HuH-7 (cell line): ENCODE measurements around the gene ADSS1.

ENCODE experiments used
- DNase-seq: peaks from one replicate; pipeline ENCODE4 v3.0.0; 2011; ENCODE audit warnings: low spot score

Gene ADSS1

DNA sequence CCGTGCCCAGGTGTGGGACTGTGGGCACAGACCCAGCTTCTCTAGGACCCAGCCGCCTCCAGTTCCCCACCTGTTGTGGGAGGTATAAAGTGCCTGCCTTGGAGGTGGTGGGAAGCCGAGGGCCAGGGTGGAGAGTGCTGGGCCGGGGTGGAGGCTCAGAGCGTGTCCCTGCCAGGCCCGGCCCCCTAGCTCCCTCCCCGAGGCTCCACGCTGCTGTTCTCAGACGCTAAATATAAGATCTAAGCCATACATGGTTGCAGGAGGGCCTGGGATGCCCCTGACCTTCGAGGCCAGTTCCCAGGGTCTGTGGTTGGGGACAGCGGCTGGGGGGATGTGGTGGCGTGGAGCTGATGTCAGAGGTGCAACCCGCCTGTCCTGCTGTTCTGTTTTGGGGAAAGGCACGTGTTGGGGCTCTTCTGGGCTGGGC is 23.8 kb upstream of the ADSS1 start:
- DNase-seq, result no peak

- no peak for DNase-seq
Measured at GRCh38 chr14:104700747-104701217, 23.2 kb upstream of the ADSS1 start.

GRCh38 chr14:104701383-104702076 is 22.5 kb upstream of the ADSS1 start:
- no peak for DNase-seq

- no peak for DNase-seq
Measured at GRCh38 chr14:104702106-104702505, 21.9 kb upstream of the ADSS1 start.

GRCh38 chr14:104702673-104703072 is 21.4 kb upstream of the ADSS1 start:
- DNase-seq, result no peak

DNA sequence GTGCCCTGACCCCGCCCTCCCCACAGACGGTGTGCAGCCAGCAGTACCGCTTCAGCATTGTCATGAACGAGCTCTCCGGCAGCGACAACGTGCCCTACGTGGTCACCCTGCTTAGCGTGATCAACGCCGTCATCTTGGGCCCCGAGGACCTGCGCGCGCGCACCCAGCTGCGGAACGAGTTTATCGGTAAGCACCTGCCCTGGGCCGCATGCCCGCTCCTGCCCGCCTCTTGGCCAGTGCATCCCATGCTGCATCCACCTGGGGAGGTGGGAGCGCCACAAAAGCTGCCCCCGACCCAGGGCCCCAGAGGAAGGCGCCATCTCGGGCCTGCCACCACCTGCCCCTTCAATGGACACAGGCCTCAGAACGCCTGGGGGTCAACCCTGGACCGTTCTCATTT is 20.8 kb upstream of the ADSS1 start:
- no peak for DNase-seq

GRCh38 chr14:104704252-104704651 is 19.8 kb upstream of the ADSS1 start:
- DNase-seq, result no peak

DNA sequence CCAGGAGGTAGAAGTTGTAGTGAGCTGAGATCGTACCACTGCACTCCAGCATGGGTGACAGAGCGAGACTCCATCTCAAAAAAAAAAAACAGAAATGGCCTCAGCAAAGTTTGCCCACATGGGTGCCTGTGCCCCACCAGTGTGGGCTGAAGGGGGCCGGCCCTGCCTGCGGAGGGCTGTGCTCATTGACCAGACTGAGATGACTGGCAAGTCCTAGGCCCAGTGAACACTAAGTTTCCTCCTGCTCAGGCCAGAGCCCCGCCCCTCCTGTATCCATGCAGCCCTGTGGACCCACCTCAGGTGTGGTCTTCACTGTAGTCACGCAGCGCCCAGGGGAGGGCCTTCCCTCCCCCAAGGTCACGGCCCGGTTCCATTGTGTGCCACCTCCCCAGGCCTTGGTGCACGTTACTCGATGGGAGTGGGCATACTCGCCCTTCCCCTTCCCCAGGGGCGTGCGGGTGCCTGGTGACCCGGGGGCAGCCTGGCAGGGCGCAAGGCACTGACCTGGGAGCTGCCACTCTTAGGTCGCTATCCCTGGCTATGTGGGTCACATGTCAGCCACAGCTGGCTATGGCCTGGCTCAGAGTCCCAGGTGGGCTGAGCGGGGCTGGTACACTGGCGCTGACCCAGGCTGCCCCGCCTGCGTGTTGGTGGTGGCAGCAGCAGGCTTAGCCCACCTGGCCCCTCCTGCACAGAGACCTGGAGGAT is 18.5 kb upstream of the ADSS1 start:
- DNase-seq, result no peak

DNA sequence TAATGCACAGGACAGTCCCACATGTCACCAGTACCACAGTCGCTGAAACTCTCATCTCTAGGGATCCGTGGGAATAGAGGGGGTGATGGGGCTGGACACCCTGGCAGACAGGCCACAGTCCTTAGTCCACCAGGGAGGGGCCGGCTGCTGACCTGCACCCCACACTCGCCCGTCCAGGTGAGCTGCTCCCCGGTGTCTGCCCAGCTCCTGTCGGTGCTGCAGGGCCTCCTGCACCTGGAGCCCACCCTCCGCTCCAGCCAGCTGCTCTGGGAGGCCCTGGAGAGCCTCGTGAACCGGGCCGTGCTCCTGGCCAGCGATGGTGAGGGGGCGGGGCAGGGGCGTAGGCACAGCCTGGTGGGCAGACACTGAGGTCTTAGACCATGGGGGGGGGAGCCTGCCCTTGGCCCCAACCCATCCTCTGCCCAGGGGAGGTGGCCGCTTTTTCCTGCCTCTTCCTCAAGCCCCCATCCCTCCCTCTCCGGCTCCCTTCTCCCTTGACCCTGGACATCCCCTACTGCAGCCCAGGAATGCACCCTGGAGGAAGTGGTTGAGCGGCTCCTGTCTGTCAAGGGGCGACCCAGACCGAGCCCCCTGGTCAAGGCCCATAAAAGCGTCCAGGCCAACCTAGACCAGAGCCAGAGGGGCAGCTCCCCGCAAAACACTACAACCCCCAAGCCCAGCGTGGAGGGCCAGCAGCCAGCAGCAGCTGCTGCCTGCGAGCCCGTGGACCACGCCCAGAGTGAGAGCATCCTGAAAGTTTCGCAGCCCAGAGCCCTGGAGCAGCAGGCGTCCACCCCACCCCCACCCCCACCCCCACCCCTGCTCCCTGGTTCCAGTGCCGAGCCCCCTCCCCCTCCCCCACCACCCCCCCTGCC is 17.1 kb upstream of the ADSS1 start:
- DNase-seq, result no peak

DNA sequence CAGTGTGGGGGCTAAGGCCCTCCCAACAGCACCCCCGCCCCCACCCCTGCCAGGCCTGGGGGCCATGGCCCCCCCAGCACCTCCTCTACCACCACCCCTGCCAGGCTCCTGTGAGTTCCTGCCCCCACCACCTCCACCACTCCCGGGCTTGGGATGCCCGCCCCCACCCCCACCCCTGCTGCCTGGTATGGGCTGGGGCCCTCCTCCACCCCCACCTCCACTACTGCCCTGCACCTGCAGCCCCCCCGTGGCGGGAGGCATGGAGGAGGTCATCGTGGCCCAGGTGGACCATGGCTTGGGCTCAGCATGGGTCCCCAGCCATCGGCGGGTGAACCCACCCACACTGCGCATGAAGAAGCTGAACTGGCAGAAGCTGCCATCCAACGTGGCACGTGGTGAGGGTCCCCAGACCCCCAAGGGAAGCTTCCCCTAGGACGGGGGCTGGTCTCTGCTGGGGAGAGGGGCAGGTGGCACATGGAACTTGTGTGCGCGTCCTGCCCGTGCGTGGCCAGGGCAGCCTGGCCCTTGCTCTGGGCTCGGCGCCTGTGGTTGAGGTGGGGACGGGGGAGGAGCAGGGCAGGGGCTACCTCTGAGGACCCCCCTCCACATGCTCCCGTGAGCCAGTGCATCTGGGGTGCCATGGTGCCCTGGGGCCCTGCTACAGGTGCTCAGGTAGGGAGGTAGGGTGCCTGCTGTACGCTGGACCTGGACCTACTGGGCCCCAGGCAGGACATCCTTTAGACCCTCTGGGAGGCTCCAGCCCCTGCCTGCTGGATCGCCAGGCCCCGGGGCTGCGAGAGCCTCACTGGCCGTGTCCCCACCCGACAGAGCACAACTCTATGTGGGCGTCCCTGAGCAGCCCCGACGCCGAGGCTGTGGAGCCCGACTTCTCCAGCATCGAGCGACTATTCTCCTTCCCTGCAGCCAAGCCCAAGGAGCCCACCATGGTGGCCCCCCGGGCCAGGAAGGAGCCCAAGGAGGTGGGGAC is 16.1 kb upstream of the ADSS1 start:
- peak; percentile 61 for DNase-seq

DNA sequence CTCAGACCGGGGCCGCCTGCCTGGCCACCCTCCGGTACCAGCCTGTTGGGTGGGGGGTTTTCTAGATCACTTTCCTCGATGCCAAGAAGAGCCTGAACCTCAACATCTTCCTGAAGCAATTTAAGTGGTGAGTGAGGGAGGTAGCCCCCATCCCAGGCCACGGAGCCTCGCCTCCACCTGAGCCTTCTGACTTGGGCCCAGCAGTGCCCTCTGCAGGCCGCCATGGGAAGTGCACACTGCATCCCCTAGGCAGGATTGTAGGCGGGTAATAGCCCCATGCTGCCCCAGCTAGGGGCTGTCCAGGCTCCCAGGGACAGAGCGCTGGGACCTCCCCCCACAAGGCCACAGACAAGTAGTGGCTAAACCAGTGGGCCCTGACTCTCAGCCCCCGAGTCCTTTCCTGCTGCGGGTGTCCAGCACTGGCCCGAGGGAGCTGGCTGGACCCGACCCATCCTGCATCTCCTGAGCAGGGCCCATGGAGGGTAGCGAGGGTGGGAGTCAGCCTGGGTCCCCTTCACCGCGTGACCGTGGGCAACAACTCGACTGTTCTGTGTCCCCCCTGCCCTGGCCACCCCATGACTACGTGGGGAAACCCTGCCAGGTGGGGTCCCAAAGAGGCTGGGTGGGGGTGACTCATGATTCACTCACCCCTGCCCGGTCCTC is 15.3 kb upstream of the ADSS1 start:
- peak; percentile 98 for DNase-seq

DNA sequence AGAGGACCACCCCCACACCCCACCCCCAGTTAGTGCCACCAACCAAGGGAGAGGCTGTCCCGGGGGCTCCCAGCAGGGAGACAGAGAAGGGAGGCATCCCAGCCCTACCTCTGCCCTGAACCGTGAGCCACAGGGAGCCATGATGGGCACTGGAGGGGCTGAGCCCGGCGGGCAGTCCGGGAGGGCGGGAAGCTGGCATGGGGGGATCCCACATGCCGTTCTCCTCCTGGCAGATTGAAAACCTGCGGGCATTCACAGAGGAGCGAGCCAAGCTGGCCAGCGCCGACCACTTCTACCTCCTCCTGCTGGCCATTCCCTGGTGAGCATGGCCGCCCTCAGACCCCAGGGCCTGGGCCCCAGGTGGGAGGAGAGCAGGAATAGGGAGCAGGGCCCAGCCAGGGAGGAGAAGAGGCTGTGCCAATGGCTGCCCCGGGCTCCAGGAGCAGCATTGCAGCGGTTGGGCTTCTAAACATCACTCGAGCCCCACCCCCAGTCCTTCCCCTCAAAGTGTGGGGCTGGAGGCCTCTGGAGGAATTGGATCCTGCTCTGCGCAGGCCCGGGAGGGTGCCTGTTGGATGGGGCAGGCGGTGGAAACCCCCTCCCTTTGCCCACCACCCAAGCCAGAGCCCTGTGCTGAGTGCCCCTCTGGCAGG is 14.5 kb upstream of the ADSS1 start:
- DNase-seq, result no peak

GRCh38 chr14:104710071-104710735 is 13.8 kb upstream of the ADSS1 start:
- DNase-seq, result no peak

DNA sequence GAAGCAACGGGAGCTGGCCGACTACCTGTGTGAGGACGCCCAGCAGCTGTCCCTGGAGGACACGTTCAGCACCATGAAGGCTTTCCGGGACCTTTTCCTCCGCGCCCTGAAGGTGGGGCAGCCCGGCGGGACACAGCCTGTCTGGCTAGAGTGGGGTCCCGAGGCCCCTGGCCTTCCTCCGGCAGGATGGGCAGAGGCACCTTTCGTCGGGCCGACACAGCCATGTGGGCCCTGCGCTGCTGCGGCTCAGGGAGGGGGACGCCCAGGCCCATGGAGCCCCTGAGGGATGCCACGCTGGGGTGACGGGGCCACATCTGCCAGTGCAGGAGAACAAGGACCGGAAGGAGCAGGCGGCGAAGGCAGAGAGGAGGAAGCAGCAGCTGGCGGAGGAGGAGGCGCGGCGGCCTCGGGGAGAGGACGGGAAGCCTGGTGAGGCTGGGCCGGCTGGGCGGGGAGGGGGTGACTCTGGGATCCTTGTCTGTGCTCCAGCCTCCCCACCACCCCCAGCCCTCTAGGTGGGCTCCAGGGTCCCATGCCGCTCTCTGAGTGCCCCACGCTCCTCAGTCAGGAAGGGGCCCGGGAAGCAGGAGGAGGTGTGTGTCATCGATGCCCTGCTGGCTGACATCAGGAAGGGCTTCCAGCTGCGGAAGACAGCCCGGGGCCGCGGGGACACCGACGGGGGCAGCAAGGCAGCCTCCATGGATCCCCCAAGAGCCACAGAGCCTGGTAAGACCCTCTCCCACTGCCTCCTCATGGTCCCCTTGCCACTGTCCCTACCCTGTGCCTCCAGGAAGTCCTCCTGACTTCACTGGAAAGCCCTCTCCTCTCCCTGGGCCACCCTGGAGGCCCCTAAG is 10.9 kb upstream of the ADSS1 start:
- DNase-seq, result no peak

GRCh38 chr14:104714066-104714465 is 10.0 kb upstream of the ADSS1 start:
- DNase-seq, result no peak

GRCh38 chr14:104714681-104715080 is 9.3 kb upstream of the ADSS1 start:
- DNase-seq, result no peak

DNA sequence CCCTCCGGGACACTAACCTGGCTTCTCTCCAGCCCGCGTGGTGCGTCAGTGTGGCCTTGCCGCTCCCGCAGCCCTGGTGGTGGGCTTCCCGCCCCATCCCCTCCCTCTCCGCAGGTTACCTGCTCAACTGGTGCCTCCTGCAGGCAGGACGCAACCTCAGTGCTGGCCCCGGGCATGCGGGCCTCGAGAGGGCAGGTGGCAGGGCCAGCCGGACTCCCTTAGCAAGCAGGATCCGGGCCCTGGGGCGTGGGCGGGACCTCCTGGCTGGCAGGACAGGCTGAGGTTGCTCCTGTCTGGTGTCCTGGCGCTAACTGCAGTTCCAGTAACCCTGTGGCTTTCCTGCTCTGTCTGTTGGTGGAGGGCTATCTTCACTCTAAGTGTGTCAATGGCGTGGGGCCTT is 8.6 kb upstream of the ADSS1 start:
- no peak for DNase-seq

DNA sequence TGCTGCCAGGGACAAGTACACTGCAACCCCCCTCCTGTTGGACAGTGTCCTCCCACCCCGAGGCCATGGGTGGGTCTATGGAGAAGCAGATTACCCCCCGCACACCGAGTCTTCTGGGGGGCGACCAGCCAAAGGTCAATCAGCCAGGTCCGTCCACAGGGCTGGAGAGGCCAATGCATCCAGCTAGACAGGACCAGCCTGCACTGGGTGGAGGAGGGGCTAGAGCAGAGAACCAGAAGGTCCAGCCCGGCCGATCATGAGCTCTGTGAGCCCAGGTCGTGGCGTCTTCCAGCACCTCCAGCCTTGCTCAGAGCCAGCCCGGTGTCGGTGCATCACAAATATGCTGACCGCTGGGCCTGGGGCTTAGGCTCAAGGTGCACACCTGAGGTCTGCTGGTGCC is 8.2 kb upstream of the ADSS1 start:
- DNase-seq, result no peak

DNA sequence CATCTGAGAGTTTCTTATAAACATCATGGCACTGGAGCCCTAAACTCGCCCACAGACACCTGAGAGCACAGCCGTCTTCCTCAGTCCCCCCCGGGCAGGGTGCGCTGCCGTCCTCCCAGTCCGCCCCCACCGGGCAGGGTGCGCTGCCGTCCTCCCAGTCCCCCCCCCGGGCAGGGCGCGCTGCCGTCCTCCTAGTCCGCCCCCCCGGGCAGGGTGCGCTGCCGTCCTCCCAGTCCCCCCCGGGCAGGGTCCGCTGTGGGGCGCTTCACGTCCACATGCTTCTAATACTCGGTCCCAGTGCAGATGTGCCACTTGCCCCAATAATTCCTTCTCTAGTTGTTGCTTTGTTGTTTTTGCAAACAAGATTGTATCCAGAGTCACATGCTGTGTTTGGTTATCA is 6.9 kb upstream of the ADSS1 start:
- DNase-seq, result no peak
